Endodermal cell (in vitro differentiated cells): ENCODE measurements around the gene IQCM. TPM values are rescaled to one million over a fixed set of nuclear protein-coding genes. Genes with fewer than 3 reads are reported as not detected.

Experiments used
- DNase-seq: peaks from one replicate; pipeline ENCODE4 v3.0.0-alpha.2; 2017
- H3K27ac ChIP-seq: 2 replicates; pipeline ENCODE4 v1.5.1; 2013; ENCODE audit warnings: mild to moderate bottlenecking, low read depth, low read length, moderate library complexity
- H3K27me3 ChIP-seq: 2 replicates; pipeline ENCODE4 v1.6.1; 2013; ENCODE audit warnings: mild to moderate bottlenecking, low read length, moderate library complexity; ENCODE audit not compliant: insufficient read depth, control insufficient read depth, poor library complexity, severe bottlenecking
- H3K36me3 ChIP-seq: 2 replicates; pipeline ENCODE4 v1.7.0; 2013; ENCODE audit warnings: mild to moderate bottlenecking, low read length, moderate library complexity; ENCODE audit not compliant: control insufficient read depth, insufficient read depth
- H3K4me1 ChIP-seq: one replicate; pipeline ENCODE4 v1.7.0; 2013; ENCODE audit warnings: low read length; ENCODE audit not compliant: control insufficient read depth, insufficient read depth
- H3K4me3 ChIP-seq: 2 replicates; pipeline ENCODE4 v1.5.1; 2013; ENCODE audit warnings: mild to moderate bottlenecking, low read length, moderate library complexity
- H3K9ac ChIP-seq: 2 replicates; pipeline ENCODE4 v1.6.1; 2013; ENCODE audit warnings: mild to moderate bottlenecking, low read length, moderate library complexity; ENCODE audit not compliant: poor library complexity, severe bottlenecking; ENCODE audit errors: extremely low read depth
- H3K9me3 ChIP-seq: 2 replicates; pipeline ENCODE4 v1.6.1; 2013; ENCODE audit warnings: mild to moderate bottlenecking, low read length, moderate library complexity; ENCODE audit not compliant: control insufficient read depth
- H3K27ac Mint-ChIP-seq: 2 replicates; pipeline ENCODE4 v1.8.0; 2020; ENCODE audit warnings: mixed read lengths
- H3K27me3 Mint-ChIP-seq: 2 replicates; pipeline ENCODE4 v1.8.0; 2021; ENCODE audit warnings: mild to moderate bottlenecking, mixed read lengths; ENCODE audit not compliant: insufficient read depth
- H3K36me3 Mint-ChIP-seq: 2 replicates; pipeline ENCODE4 v1.8.0; 2020; ENCODE audit warnings: low read depth, mixed read lengths
- H3K4me1 Mint-ChIP-seq: 2 replicates; pipeline ENCODE4 v1.8.0; 2020; ENCODE audit warnings: mixed read lengths
- H3K4me3 Mint-ChIP-seq: 2 replicates; pipeline ENCODE4 v1.8.0; 2020; ENCODE audit warnings: mild to moderate bottlenecking, moderate library complexity, mixed read lengths
- H3K9me3 Mint-ChIP-seq: 2 replicates; pipeline ENCODE4 v1.8.0; 2020; ENCODE audit warnings: mild to moderate bottlenecking, mixed read lengths
- CTCF ChIP-seq: fragments of 200-600 bp; sonication (generic); conservative IDR thresholded peaks from 2 replicates; pipeline ENCODE4 v1.5.0; 2021; ENCODE audit warnings: antibody characterized with exemption, mild to moderate bottlenecking
- WGBS, 2 experiments: methylation state at CpG; one replicate each; pipeline versions ENCODE4 v1.1.5 to v1.1.7; 2013; ENCODE audit warnings: missing lambda C conversion rate in 2 of 2, mixed read lengths in 1 of 2; ENCODE audit not compliant: insufficient coverage in 1 of 2, insufficient read length in 1 of 2; 5-methylcytosine and 5-hydroxymethylcytosine counted together
- total RNA-seq, 2 donors: library from RNA; stranded (reverse); fragmentation: NEBNext Ultra II Directional in 1 of 2; extraction: Animal tissue kit (Norgen Biotek cat#: 25700) in 1 of 2; gene quantifications; 2 replicates in 1 of 2; 3 replicates in 1 of 2; pipeline ENCODE4 v1.2.1, GENCODE V29; 2021

IQCM gene
- total RNA-seq, 2 donors from 2014 or later, result not detected

GRCh38 chr4:149711593-149712365 lies 103.9 kb downstream of the IQCM start:
- Histone ChIP-seq H3K36me3 (no peaks in the 10 kb centered on the region), H3K9me3 (no peaks in the 10 kb centered on the region), H3K4me3 (no peak overlapping the region), H3K9ac (no peak overlapping the region), H3K27ac (no peak overlapping the region), H3K4me1 (no peaks in the 10 kb centered on the region), H3K27me3 (peaks cover 22% of the 10 kb centered on the region)
- Mint-ChIP-seq H3K4me3 (no peak overlapping the region), H3K36me3 (no peaks in the 10 kb centered on the region), H3K27me3 (peaks cover 5% of the 10 kb centered on the region), H3K4me1 (peaks cover 9% of the 10 kb centered on the region), H3K9me3 (peaks cover 4% of the 10 kb centered on the region), H3K27ac (no peak overlapping the region)
- TF ChIP-seq CTCF, result no peak
- WGBS, 2 experiments, result 67 to 97% methylated on average over 1 of the region's 2 CpGs
- no peak for DNase-seq

GRCh38 chr4:149709640-149710039 lies 106.0 kb downstream of the IQCM start:
- Histone ChIP-seq H3K36me3 (no peaks in the 10 kb centered on the region), H3K9ac (no peak overlapping the region), H3K4me1 (no peaks in the 10 kb centered on the region), H3K9me3 (no peaks in the 10 kb centered on the region), H3K27ac (no peak overlapping the region), H3K4me3 (no peak overlapping the region), H3K27me3 (peaks cover 22% of the 10 kb centered on the region)
- no peak overlapping the region for H3K27ac Mint-ChIP-seq
- TF ChIP-seq CTCF, result no peak
- H3K27me3 Mint-ChIP-seq, result peaks cover 5% of the 10 kb centered on the region
- H3K36me3 Mint-ChIP-seq, result no peaks in the 10 kb centered on the region
- H3K9me3 Mint-ChIP-seq, result no peaks in the 10 kb centered on the region
- H3K4me1 Mint-ChIP-seq, result peaks cover 9% of the 10 kb centered on the region
- no peak overlapping the region for H3K4me3 Mint-ChIP-seq
- DNase-seq, result no peak

DNA sequence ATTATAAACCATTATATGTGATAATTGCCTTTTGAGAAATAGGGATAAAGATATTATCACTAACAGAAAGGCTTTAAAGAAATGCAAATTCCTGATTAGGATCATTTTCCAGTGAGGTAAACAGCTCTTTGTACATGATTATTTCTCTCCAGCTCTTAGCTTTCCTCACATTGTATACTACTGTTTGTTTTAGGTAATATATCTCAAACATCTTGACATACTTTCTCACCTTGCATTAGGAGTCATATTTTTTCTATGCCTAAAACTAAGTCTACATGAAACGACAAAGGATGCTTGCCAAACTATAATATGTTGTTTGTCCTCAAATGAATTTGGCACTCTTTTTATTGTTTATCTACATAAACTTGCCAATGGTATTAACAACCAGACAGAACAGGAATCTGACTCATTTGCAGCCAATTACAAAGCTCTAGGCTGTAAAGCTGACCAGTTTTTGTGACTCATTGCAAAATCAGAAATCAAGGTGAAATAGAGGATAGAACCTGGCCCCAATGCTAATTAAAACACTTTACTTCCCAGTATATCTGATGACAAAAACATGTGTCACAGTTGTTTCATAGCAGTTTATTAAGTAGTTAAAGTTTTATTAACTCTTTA lies 107.0 kb downstream of the IQCM start:
- Histone ChIP-seq H3K4me3 (no peak overlapping the region), H3K4me1 (no peaks in the 10 kb centered on the region), H3K27me3 (peaks cover 22% of the 10 kb centered on the region), H3K9ac (no peak overlapping the region), H3K27ac (no peak overlapping the region), H3K36me3 (no peaks in the 10 kb centered on the region), H3K9me3 (no peaks in the 10 kb centered on the region)
- Mint-ChIP-seq H3K27ac (no peak overlapping the region), H3K9me3 (no peaks in the 10 kb centered on the region), H3K36me3 (no peaks in the 10 kb centered on the region), H3K27me3 (peaks cover 5% of the 10 kb centered on the region), H3K4me1 (peaks cover 9% of the 10 kb centered on the region), H3K4me3 (no peak overlapping the region)
- 76 to 100% methylated on average over 1 of the region's 1 CpG for WGBS, 2 experiments
- DNase-seq, result no peak
- TF ChIP-seq CTCF, result no peak
